Fibroblast of skin of left quadriceps (primary cell): ENCODE measurements around the gene DNTTIP2.
"Not testable (repeated sequence)": the region's sequence is repeated elsewhere in the genome, so short reads cannot be mapped to it uniquely, and the experiment has no call there.

Source experiments
- DNase-seq, 2 experiments: peaks; one replicate each; pipeline ENCODE4 v3.0.0-alpha.2; 2013; ENCODE audit warnings: low read depth in 2 of 2

The DNTTIP2 gene

GRCh38 chr1:93874025-93874651 is 4.9 kb downstream of the DNTTIP2 start:
- DNase-seq, result no peak

- no peak for DNase-seq
These were observed 7.6 kb downstream of the DNTTIP2 start for GRCh38 chr1:93871366-93871765.

- no peak for DNase-seq
These were observed 9.4 kb downstream of the DNTTIP2 start for GRCh38 chr1:93869653-93870052.

DNA sequence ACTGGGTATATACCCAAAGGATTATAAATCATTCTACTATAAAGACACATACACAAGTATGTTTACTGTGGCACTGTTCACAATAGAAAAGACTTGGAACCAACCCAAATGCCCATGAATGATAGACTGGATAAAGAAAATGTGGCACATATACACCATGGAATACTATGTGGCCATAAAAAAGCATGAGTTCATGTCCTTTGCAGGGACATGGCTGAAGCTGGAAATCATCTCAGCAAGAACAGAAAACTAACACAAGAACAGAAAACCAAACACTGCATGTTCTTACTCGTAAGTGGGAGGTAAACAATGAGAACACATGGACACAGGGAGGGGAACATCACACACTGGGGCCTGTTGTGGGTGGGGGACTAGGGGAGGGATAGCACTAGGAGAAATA is 10.5 kb downstream of the DNTTIP2 start:
- DNase-seq, result not testable (repeated sequence)

- DNase-seq, result no peak
These were observed 13.8 kb downstream of the DNTTIP2 start for GRCh38 chr1:93865253-93865652.

DNA sequence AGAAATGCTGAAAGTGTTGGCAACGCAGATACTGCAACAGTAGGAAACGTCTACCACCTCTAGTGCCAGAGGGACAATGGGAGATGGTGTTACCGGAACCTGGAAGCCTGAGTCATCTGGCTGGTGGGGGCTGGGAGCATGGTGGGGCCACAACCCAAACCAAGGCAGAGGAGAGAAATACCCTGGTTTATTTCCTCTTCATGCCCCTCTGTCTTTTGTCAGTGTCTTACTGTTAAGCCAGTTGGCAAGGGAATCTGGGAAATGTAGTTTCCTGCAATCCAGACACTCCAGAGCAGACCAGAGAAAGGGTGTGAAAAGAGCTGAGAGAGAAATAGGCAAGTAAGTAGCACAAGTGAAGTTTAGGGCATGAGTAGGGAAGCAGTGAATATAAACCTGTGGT is 14.8 kb downstream of the DNTTIP2 start:
- DNase-seq, result no peak

- DNase-seq, result not testable (repeated sequence)
These were observed 21.4 kb downstream of the DNTTIP2 start for GRCh38 chr1:93857653-93858052.

DNA sequence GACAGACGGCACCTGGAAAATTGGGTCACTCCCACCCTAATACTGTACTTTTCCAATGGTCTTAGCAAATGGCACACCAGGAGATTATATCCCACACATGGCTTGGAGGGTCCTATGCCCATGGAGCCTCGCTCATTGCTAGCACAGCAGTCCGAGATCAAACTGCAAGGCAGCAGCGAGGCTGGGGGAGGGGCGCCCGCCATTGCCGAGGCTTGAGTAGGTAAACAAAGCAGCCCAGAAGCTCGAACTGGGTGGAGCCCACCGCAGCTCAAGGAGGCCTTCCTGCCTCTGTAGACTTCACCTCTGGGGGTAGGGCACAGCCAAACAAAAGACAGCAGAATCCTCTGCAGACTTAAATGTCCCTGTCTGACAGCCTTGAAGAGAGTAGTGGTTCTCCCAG is 23.0 kb downstream of the DNTTIP2 start:
- DNase-seq, result not testable (repeated sequence)

GRCh38 chr1:93853940-93854339 is 25.1 kb downstream of the DNTTIP2 start:
- DNase-seq, result no peak

- no peak for DNase-seq
These were observed 27.1 kb downstream of the DNTTIP2 start for GRCh38 chr1:93851878-93852277.

DNA sequence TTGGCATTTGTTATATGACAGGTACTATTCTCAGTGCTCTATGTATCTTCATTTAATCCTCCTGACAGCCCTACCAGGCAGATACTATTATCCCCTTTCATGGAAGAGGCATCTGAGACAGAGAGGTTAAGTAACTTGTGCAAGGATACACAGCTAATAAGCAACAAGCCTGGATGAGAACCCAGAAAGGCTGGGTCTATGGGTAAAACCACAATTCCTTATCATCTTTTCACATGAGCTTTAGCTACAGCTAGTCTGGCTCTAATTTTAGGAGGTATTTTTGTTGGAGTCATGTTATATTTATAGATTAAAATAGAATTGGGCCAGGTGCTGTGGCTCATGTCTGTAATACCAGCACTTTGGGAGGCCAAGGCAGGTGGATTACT is 27.7 kb downstream of the DNTTIP2 start:
- no peak for DNase-seq

GRCh38 chr1:93850687-93851326 is 28.2 kb downstream of the DNTTIP2 start:
- not testable (repeated sequence) for DNase-seq

DNA sequence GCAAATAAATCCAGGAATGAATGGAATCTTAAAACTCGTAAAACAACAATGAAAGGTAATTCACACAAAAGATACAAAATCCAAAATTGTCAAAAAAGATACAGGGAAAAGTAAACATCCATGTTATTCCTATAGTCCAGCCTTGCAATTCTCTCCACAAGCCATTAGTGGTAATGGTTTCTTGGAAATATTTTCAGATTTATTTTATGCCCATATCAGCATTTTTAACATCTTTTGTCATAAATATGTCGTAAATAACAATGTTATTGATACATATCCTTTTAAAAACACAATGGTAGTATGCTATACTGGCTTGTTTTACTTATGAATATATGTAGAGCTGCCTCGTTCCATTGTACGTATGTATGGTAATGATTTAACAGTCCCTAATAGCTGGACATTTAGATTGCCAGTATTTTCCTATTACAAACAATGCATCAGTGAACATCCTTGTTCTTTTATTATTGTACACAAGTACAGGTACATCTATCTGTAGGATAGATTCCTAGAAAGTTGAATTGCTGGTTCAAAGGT is 30.6 kb downstream of the DNTTIP2 start:
- no peak for DNase-seq

DNA sequence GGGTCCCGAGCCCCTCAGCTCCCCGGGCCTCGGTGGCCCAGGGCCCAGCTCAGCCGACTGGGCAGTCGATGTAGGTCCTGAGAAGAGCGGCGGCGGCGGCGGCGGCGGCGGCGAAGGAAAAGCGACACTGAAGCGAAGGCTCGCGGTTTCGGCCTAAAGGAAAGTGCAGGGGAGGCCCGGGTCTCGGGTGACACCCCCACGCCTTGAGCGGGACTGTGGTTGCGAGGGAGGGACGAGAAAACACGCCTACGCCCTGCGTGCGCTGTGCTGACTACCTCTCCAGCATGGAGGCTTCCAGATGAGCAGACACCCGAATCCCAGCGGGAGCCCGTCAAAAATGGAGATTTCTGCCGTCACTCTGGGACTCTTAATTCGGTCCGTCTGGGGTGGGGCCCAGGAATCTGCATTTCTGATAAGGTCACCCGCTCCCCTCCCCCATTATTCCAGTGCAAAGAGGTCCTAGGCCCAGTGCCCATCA is 31.2 kb downstream of the DNTTIP2 start:
- DNase-seq, result peak in 1 of 2 experiments; percentile 38

DNA sequence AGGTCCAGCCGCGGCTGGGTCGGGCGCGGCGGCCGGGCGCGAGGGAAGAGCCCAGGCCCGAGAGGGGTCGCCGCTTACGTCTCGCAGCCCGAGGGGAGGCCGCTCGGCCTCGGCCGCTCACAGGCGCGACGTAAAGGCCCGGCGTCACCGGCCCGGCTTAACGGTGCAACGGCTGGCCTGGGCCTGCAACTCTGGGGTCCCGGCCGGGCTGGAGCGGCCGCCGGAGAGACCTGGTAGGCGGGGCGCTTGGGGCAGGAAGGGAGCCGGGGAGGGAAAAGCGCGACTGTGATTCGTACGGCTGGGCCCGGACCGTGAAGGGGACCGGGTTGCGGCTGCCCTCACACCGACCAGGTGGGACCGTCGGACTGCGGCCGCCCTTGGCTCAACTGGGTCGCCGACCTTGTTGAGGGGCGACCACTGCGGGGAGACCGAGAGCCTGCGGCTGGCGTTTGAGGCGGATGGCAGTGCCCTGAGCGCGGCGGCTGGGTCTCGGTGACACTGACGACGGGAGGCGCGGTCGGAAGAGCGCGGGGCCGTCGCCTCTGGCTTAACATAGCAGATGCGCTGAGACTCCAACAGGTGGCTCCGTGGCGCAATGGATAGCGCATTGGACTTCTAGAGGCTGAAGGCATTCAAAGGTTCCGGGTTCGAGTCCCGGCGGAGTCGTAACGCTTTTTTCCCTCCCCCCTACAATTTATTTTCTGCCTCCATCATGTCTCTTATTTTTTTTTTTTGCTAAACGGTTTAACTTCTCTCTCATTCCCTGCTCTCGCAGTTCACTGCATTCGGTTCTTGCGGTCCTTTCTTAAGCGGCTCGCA is 31.8 kb downstream of the DNTTIP2 start:
- peak; percentile 74 to 75 for DNase-seq

- DNase-seq, result peak; percentile 54
These were observed 32.6 kb downstream of the DNTTIP2 start for GRCh38 chr1:93846206-93846991.

- peak; percentile 88 to 89 for DNase-seq
These were observed 33.3 kb downstream of the DNTTIP2 start for GRCh38 chr1:93845538-93846205.

- DNase-seq, result peak; percentile 65 to 68
These were observed 34.6 kb downstream of the DNTTIP2 start for GRCh38 chr1:93844262-93845045.

DNA sequence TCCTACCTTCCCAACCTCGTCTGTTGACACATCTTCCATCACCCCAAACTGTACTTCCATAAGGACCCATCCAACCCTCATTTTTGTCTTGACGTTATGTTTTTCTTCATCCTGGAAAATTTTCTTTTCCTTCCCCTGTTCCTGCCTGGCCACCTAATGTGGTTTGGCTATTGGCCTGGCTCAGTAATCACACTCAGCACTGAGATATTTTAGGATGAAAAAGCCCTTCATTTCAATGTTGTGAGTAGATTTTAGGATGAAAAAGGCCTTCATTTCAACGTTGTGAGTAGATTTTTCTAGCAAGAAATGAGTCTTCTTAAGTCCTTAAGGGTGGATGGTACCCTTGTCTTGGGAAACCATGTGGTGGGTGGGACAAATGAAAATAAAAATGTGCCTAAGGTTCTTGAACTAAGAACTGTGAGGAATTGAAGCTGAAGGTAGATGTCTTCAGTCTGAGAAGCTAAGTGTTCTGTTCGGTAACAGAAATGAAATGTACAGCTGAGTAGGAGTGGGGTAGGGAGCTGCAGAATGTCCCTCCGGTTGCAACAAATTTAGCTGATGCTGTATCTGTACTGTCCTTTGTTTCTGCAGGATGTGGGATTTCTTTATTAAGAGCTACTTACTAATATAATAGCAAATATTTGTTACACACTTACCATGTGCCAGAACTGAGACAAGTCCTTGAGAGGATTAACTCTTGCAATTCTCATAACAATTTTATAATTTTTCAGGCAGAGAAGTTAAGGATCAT is 36.1 kb downstream of the DNTTIP2 start:
- peak; percentile 26 to 32 for DNase-seq
